Measurements from ENCODE around the gene RREB1.

RREB1 gene

GRCh38 chr6:7249391-7249790 lies 141.6 kb downstream of the RREB1 start:
- in situ Hi-C loops (cut with HindIII; ENCODE audit: low pct_unique_long_range_greater_than_20kb, low sequenced_read_pairs): no loop called here
- TF ChIP-seq JUND (IDR thresholded peaks at IDR 0.05; ENCODE audit: low read depth): no peak
- no peak for DNase-seq (ENCODE audit: low read depth in 1 of 2, low spot score in 1 of 2)

DNA sequence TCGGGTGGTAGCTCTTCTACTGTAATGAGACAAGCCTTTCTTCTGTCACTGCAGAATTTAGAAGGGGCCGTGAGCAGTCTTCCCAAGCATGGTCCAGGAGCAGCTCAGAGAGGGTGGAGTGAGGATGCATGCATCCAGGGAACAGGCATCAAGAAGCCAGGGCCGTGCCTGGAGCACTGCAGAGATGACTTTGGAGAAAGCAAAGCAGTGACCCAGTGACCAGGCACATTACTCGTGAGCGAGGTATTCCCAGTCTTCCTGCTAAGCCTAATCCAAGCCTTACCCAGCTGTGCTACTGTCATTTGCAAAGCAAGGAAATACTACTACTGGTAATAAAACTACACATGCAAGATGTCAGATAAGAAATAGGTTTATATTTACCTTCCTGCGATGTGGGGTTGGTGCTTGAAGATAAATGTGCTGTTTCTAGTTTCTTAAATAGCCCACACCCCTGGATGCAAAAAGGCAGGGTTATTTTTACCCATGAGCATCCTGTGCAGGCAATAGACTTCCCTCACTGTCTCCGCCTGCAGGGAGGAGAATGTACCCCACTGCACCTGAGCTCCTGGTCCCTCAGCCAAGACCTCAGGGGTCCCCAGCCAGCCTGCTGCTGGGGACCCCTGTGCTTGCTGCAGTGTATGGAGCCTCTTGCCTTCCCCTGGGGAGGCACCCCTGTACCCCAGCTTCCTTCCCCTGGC lies 142.3 kb downstream of the RREB1 start:
- in situ Hi-C loops (cut with HindIII; ENCODE audit: low pct_unique_long_range_greater_than_20kb, low sequenced_read_pairs): no loop called here
- TF ChIP-seq JUND (IDR thresholded peaks at IDR 0.05; ENCODE audit: low read depth): no peak
- no peak for DNase-seq (ENCODE audit: low read depth in 1 of 2, low spot score in 1 of 2)

DNA sequence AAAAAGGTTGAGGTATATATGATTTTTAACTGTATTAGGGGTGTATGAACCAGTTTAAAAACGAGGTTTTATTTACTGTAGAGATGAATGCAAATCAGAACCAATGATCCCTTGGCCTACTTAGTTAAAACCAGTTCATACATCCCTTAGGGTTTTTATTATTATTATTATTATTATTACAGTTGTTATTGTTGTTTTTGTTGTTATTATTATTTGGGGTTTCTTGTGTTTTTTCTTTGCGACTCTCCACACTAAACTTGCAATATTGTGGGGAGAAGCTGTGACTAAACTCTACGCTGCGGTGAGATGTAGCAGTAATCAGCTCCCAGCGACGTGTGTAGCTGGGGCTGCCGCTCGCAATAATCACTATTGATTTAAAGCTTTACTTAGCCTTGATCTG lies 143.1 kb downstream of the RREB1 start:
- DNase-seq (ENCODE audit: low read depth in 1 of 2, low spot score in 1 of 2): no peak
- in situ Hi-C loops (cut with HindIII; ENCODE audit: low pct_unique_long_range_greater_than_20kb, low sequenced_read_pairs): no loop called here
- no peak for TF ChIP-seq JUND (IDR thresholded peaks at IDR 0.05; ENCODE audit: low read depth)

DNA sequence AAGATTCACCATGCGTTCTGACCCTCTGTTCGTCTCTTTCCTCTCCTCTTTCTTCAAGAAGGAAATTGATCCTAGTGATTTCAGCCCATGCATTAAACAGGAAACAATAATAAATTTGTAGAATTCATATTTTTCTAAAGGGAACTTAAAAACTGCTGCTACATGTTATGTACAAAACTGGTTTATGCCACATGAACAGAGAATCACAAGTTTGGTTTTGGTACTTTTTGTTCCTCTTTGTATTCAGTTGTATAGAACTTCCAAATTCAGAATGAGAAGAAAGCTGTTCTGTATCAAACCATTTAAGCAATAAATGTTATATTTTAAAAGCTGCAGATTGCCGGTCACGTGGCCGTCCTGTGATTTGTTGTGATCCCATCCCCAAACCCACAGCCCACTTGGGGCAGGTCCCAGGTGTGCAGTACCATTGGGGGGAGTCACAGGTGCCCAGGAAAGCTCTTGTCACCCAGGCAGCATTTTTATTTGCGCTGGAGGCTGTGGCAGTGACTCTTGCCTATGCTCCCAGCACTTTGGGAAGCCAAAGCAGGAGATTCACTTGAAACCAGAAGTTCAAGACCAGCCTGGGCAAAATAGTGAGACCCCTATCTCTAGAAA lies 144.0 kb downstream of the RREB1 start:
- DNase-seq (ENCODE audit: low read depth in 1 of 2, low spot score in 1 of 2): no peak
- no peak for TF ChIP-seq JUND (IDR thresholded peaks at IDR 0.05; ENCODE audit: low read depth)
- in situ Hi-C loops (cut with HindIII; ENCODE audit: low pct_unique_long_range_greater_than_20kb, low sequenced_read_pairs): no loop called here

- TF ChIP-seq JUND (IDR thresholded peaks at IDR 0.05; ENCODE audit: low read depth): no peak
- in situ Hi-C loops (cut with HindIII; ENCODE audit: low pct_unique_long_range_greater_than_20kb, low sequenced_read_pairs): no loop called here
Observed at GRCh38 chr6:7252390-7252789, 144.6 kb downstream of the RREB1 start.

GRCh38 chr6:7254980-7255835 lies 147.4 kb downstream of the RREB1 start:
- DNase-seq (ENCODE audit: low read depth in 1 of 2, low spot score in 1 of 2): no peak
- TF ChIP-seq JUND (IDR thresholded peaks at IDR 0.05; ENCODE audit: low read depth): no peak
- in situ Hi-C loops (cut with HindIII; ENCODE audit: low pct_unique_long_range_greater_than_20kb, low sequenced_read_pairs): no loop called here

More at GRCh38 chr6:7252390-7252789, 144.6 kb downstream of the RREB1 start:
- DNase-seq (ENCODE audit: low read depth in 1 of 2, low spot score in 1 of 2): no peak

- no peak for DNase-seq (ENCODE audit: low read depth in 1 of 2, low spot score in 1 of 2)
- in situ Hi-C loops (cut with HindIII; ENCODE audit: low pct_unique_long_range_greater_than_20kb, low sequenced_read_pairs): no loop called here
- no peak for TF ChIP-seq JUND (IDR thresholded peaks at IDR 0.05; ENCODE audit: low read depth)
Observed at GRCh38 chr6:7255918-7256317, 148.2 kb downstream of the RREB1 start.

GRCh38 chr6:7256785-7257184 lies 149.0 kb downstream of the RREB1 start:
- TF ChIP-seq JUND (IDR thresholded peaks at IDR 0.05; ENCODE audit: low read depth): no peak
- no peak for DNase-seq (ENCODE audit: low read depth in 1 of 2, low spot score in 1 of 2)
- in situ Hi-C loops (cut with HindIII; ENCODE audit: low pct_unique_long_range_greater_than_20kb, low sequenced_read_pairs): no loop called here

DNA sequence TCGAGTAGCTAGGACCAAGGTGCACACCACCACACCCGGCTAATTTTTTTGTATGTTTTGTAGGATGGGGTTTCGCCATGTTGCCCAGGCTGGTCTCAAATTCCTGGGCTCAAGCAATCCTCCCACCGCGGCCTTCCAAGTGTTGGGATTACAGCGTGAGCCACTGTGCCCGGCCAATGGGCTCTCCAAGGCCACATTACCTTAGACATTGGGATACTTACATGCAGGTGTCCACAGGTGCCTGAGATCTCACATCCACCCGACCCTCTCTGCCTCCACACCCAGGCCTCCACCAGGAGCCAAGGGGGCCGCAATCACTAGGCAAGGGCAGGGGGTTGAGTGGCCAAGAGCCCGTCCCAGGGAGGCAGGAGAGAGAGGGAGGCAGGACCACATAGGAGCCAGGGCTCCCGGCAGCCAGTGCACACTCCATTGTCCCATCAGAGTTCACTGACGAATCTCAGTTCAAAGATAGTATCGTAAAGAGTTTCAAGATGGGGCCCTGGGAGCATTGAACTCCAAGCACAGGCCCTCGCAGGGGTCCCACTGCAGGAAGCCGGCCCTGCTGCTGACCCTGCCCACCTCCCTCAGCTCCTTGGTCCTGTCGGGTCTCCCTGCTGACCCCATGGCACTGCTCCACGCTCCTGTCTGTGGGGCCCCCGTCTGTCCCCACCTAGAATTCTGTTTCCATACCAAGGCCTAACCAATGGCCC lies 149.9 kb downstream of the RREB1 start:
- TF ChIP-seq JUND (IDR thresholded peaks at IDR 0.05; ENCODE audit: low read depth): no peak
- no peak for DNase-seq (ENCODE audit: low read depth in 1 of 2, low spot score in 1 of 2)
- in situ Hi-C loops (cut with HindIII; ENCODE audit: low pct_unique_long_range_greater_than_20kb, low sequenced_read_pairs): no loop called here

DNA sequence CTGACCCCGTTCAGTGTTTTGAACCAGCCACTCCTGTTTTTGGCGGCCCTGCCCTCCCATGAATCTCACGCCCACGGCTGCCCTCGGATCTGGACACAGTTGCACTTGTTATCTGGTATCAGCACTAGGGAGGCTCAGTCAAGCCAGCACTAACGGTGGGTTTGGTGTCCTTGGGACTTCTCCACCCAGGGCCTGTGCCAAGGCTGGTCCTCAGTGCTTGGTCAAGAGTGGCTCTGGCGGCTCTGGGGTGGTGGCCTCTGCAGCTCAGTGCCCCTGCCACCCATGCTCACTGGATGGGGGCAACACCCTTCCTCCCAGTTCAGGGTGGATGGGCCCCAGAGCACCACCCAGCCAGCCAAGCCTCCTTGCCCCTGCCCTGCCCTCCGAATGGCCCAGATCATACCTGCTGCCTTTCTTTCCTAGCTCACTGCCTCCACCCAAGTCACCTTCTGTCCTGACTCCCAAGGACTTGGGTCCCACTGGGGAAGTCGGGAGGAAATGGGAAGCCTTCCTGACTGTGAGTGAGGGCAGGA lies 150.5 kb downstream of the RREB1 start:
- in situ Hi-C loops (cut with HindIII; ENCODE audit: low pct_unique_long_range_greater_than_20kb, low sequenced_read_pairs): no loop called here
- TF ChIP-seq JUND (IDR thresholded peaks at IDR 0.05; ENCODE audit: low read depth): no peak
- no peak for DNase-seq (ENCODE audit: low read depth in 1 of 2, low spot score in 1 of 2)

DNA sequence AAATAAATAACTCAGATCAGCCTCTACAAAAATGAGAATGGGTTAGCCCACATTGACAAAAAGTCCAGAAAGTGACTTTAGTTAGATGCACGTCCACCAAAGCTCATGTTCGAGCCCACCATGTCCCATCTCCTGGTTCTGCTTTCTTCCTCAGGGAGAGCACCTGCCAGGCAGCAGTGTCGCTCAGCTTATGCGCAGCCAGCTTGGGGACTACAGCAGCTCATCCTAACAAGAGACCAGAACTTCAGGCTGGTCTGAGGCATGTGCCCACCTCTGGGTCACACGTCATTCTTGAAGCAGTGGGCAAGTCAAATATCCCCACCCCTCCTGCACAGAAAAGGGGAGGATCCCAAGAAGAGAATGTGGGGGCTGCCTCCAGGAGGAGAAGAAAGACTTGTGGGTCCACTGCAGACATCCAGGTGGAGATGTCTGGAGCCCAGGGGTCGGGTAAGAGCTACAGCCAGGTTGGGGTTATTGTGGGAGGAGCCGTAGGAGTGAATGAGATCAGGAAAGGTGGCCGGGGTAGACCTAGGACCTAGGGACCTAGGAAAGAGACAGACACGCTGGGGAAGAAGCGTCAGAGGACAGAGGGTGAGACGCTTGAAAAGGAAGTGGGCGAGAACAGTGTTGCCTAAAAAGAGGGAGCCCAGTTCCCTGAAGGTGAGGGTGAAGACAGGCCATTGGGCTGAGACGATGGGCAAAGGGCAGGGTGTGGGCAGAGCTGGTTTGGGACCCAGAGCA lies 152.7 kb downstream of the RREB1 start:
- DNase-seq (ENCODE audit: low read depth in 1 of 2, low spot score in 1 of 2): no peak
- no peak for TF ChIP-seq JUND (IDR thresholded peaks at IDR 0.05; ENCODE audit: low read depth)
- in situ Hi-C loops (cut with HindIII; ENCODE audit: low pct_unique_long_range_greater_than_20kb, low sequenced_read_pairs): no loop called here

All from T47D (cell line).